ENCODE data around the gene SOX5.
"Not testable (repeated sequence)": the region's sequence is repeated elsewhere in the genome, so short reads cannot be mapped to it uniquely, and the experiment has no call there.

SOX5 gene

DNA sequence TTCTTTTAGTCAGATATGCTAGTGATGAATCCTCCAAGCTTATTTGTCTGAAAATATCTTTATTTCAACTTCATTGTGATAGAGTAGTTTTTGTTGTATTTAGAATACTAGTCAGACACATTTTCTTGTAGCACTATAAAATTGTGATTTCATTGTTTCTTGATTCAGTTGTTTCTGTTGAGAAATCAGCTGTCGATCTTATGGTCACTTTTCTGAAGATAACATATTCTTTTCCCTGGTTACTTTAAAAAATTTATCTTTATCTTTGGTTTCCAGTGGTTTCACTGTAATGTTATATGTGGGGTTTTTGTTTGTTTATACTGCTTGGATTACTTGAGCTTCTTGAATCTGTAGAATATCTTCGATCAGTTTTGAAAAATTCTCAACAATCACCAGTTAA lies 426.1 kb downstream of the SOX5 start:
- TF ChIP-seq, protein P1, sequence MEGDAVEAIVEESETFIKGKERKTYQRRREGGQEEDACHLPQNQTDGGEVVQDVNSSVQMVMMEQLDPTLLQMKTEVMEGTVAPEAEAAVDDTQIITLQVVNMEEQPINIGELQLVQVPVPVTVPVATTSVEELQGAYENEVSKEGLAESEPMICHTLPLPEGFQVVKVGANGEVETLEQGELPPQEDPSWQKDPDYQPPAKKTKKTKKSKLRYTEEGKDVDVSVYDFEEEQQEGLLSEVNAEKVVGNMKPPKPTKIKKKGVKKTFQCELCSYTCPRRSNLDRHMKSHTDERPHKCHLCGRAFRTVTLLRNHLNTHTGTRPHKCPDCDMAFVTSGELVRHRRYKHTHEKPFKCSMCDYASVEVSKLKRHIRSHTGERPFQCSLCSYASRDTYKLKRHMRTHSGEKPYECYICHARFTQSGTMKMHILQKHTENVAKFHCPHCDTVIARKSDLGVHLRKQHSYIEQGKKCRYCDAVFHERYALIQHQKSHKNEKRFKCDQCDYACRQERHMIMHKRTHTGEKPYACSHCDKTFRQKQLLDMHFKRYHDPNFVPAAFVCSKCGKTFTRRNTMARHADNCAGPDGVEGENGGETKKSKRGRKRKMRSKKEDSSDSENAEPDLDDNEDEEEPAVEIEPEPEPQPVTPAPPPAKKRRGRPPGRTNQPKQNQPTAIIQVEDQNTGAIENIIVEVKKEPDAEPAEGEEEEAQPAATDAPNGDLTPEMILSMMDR (IDR thresholded peaks at IDR 0.05; ENCODE audit: insufficient read depth, missing control alignments), result no peak
- no peak for DNase-seq (ENCODE audit: insufficient read length, low spot score)
- no peak for FAIRE-seq

DNA sequence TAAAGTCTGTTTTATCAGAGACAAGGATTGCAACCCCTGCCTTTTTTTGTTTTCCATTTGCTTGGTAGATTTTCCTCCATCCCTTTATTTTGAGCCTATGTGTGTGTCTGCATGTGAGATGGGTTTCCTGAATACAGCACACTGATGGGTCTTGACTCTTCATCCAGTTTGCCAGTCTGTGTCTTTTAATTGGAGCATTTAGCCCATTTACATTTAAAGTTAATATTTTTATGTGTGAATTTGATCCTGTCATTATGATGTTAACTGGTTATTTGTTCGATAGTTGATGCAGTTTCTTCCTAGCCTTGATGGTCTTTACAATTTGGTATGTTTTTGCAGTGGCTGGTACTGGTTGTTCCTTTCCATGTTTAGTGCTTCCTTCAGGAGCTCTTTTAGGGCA lies 430.0 kb downstream of the SOX5 start:
- not testable (repeated sequence) for DNase-seq (ENCODE audit: insufficient read length, low spot score); FAIRE-seq

DNA sequence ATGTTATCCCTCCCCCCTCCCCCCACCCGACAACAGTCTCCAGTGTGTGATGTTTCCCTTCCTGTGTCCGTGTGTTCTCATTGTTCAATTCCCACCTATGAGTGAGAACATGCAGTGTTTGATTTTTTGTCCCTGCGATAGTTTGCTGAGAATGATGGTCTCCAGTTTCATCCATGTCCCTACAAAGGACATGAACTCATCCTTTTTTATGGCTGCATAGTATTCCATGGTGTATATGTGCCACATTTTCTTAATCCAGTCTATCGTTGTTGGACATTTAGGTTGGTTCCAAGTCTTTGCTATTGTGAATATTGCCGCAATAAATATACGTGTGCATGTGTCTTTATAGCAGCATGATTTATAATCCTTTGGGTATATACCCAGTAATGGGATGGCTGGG lies 433.7 kb downstream of the SOX5 start:
- FAIRE-seq; DNase-seq (ENCODE audit: insufficient read length, low spot score): not testable (repeated sequence)

DNA sequence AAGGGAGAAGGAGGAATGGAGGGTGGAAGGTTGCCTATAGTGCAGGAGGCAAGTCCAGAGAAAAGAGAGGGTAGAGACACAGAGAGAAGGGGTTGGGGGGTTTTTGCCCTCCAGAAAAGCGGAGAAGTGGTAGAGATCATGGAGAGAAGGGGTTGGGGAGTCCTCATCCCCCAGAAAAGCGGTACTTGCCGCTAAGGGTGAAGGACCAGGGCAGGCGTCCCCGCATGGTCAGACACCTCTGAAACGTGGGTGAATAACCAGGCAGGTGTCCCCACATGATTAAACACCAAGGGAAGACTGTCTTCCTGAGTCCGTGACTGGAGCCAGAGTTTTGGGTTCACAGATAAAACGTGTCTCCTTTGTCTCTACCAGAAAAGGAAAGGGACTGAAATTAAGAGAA lies 439.0 kb downstream of the SOX5 start:
- FAIRE-seq (no peak), DNase-seq (ENCODE audit: insufficient read length, low spot score) (no peak)
- TF ChIP-seq, protein P1 (IDR thresholded peaks at IDR 0.05; ENCODE audit: insufficient read depth, missing control alignments), result no peak

DNA sequence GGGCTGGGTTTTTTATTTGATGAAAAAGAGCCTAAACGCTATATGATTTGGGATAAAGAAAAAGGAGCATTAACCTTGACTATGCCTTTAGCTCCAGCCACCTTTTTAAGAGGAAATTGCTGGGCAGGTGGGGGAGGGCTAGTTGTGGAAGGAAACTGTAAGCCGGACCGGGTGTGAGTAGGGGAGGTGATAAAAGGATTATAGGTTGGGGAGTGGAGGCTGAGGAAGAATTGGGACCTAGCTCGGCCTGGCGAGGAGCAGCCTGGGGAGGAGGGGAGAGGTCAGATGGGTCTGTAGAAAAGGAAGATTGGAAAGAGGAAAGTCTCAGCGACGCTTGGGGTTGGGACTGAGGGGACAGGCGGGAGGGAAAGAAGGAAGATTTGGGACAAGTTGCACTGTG lies 439.6 kb downstream of the SOX5 start:
- not testable (repeated sequence) for FAIRE-seq

DNA sequence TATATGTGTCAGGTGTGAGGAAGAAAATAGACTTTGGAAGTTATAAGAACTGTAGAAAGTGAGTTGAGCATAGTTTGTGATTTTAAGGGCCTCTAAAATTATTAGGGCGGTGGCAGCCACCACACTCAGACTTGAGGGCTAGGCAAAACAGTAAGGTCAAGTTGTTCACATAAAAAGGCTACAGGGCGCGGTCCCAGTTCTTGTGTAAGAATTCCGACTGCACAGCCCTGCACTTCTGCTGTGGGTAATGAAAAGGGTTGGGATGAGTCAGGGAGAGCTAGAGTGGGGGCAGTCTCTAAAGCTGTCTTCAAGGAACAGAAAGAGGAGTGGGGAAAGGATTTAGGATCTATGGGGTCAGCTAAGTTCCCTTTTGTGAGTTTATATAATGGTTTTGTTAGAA lies 441.7 kb downstream of the SOX5 start:
- not testable (repeated sequence) for DNase-seq (ENCODE audit: insufficient read length, low spot score); FAIRE-seq

More for the DNA sequence above, 439.6 kb downstream of the SOX5 start:
- not testable (repeated sequence) for DNase-seq (ENCODE audit: insufficient read length, low spot score)

DNA sequence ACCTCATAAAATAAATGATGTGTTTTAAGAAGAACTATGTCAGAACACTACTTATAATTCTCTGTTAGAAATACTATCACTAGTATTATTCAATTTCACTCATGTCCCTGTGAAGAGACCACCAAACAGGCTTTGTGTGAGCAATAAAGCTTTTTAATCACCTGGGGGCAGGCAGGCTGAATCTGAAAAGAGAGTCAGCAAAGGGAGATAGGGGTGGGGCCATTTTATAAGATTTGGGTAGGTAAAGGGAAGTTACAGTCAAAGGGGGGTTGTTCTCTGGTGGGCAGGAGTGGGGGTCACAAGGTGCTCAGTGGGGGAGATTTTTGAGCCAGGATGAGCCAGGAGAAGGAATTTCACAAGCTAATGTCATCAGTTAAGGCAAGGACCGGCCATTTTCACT lies 443.7 kb downstream of the SOX5 start:
- not testable (repeated sequence) for FAIRE-seq; DNase-seq (ENCODE audit: insufficient read length, low spot score)

DNA sequence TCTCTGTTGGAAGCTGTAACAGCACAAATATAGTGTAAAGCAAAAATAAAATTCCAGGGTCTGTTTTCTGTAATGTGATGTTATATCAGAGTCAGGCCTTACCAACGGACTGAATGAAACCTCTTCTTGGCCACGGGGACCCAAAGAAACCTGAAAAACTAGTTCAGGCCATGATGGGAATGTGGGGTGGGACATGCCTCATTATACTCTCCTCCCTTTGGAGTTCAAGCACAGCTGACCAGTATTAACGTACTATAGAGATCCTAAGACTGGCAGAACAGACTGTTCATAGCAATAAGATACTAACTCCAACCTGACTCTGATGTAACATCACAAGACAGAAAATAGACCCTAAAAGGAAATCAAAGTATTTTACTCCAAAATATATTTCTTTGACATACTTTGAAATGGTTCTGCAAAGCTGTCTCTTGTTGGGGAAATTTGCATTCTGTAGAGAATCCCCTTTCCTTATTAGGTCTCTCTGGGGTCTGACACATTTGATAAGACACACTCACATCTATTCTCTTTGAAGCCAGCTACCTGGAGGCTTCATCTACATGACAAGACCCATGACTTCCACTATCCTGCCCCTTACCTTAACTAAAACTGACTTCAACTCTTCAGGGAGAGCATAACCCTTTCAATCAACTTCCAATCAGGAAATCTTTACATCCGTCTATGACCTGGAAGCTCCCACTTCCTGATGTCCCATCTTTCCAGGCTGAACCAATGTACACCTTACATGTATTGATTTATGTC lies 444.6 kb downstream of the SOX5 start:
- DNase-seq (ENCODE audit: insufficient read length, low spot score) (no peak), FAIRE-seq (no peak)
- TF ChIP-seq, protein P1 (IDR thresholded peaks at IDR 0.05; ENCODE audit: insufficient read depth, missing control alignments), result no peak

DNA sequence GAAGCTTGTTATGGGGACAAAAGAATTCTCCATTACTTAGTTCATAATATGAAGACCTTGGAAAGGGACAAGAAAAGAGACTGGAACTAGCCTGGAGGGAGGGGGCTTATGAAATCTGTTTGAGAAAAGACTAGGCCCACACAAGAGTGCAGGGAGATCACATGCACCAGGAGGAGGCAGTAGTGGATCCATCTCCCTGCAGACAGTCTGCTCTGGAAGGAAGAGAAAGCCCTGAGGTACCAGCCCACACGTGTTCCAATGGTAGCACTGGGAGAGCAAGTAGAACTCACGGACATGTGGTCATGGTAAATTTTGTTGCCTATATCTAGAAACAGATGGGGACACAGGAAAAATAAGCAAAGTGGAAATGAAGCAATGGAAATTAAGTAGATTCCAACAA lies 445.4 kb downstream of the SOX5 start:
- no peak for DNase-seq (ENCODE audit: insufficient read length, low spot score)
- FAIRE-seq, result no peak
- TF ChIP-seq, protein P1 (IDR thresholded peaks at IDR 0.05; ENCODE audit: insufficient read depth, missing control alignments), result no peak

DNA sequence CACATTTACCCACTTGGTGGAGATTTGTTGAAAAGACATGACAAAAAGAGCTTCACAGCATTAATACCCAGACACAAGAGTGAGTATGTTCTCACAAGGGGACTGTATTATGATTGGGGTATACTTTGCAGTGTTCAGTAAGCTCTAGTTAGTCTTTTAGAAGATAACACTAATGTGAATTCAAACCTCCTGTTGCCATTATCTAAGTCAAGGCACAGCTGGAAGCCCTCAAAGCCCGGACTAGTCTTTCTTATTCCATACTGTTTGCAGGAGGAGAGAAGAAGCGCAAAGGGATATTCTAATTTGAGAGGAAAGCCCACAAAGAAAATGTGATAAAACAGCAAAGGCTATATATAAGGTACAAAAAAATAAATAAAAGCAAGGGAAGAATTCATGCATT lies 445.9 kb downstream of the SOX5 start:
- TF ChIP-seq, protein P1 (IDR thresholded peaks at IDR 0.05; ENCODE audit: insufficient read depth, missing control alignments), result no peak
- no peak for FAIRE-seq
- no peak for DNase-seq (ENCODE audit: insufficient read length, low spot score)
